Tibial artery (tissue), 4 donors: ENCODE measurements around the gene TXNDC11.

Experiments used
- DNase-seq, 2 donors: peaks; one replicate each; pipeline ENCODE4 v3.0.0-alpha.2; 2019
- H3K27ac ChIP-seq, 2 donors: fragments of 200-600 bp; sonication (generic) in 1 of 2; 1 replicate in 1 of 2; 2 replicates in 1 of 2; pipeline ENCODE4 v1.5.1; 2018 to 2019; ENCODE audit warnings: mild to moderate bottlenecking in 1 of 2
- H3K27me3 ChIP-seq, 2 donors: fragments of 200-600 bp; sonication (generic) in 1 of 2; one replicate each; pipeline versions ENCODE4 v1.5.1 to v1.6.0; 2016 to 2019
- H3K36me3 ChIP-seq, 3 donors: fragments of 200-600 bp; sonication (generic) in 2 of 3; one replicate each; pipeline ENCODE4 v1.5.1; 2016 to 2019; ENCODE audit warnings: mild to moderate bottlenecking in 2 of 3
- H3K4me1 ChIP-seq, 4 donors: fragments of 200-600 bp; sonication (generic) in 2 of 4; 1 replicate in 3 of 4; 2 replicates in 1 of 4; pipeline ENCODE4 v1.5.1; 2016 to 2019
- H3K4me3 ChIP-seq, 2 donors: fragments of 200-600 bp; sonication (generic) in 1 of 2; 1 replicate in 1 of 2; 2 replicates in 1 of 2; pipeline ENCODE4 v1.5.1; 2018 to 2019; ENCODE audit warnings: mild to moderate bottlenecking in 2 of 2
- H3K9me3 ChIP-seq, 3 donors: fragments of 200-600 bp; sonication (generic) in 1 of 3; one replicate each; pipeline ENCODE4 v1.5.1; 2016 to 2019
- CTCF ChIP-seq, 2 experiments: fragments of 200-600 bp in 1 of 2; fragments of 450-650 bp in 1 of 2; IDR thresholded peaks; one replicate each; pipeline ENCODE4 v1.5.1; 2017 to 2019; ENCODE audit warnings: antibody characterized with exemption in 2 of 2, mild to moderate bottlenecking in 1 of 2, moderate library complexity in 1 of 2
- intact Hi-C: fragments of 100-400 bp; cut with DNase I; formaldehyde crosslinking; loops from one replicate; pipeline ENCODE4 v1.15.0; 2023; ENCODE audit warnings: low total_unique reads

The TXNDC11 gene

GRCh38 chr16:11783319-11784037, 40.8 kb upstream of the TXNDC11 start:
- Histone ChIP-seq H3K4me1 (peaks cover 0 to 84% (median 44%) of the 10 kb centered on the region in 4 donors), H3K27me3 (no peaks in the 10 kb centered on the region)
- no peak for TF ChIP-seq CTCF (IDR thresholded peaks at IDR 0.05)

DNA sequence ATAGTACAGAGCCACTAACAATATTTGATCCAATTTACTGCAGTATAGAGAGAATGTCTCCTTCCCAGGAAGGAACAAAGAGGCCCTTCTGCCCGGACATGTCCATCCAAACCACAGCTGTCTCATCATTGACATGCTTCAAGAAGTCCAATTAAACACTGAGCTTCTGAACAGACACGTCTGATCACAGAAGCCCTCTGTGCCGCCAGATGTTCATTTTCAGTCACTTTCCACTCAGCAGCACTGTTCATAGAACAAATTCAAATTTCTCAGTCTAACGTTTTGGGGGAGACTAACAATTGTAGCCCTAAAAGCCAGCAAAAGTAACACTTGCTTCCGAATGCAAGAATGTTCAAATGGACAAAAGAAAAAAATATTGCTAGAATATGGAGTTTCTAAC, 39.1 kb upstream of the TXNDC11 start:
- peaks cover 0 to 68% (median 36%) of the 10 kb centered on the region in 4 donors for H3K4me1 ChIP-seq
- no peak for DNase-seq
- peaks cover 22 to 25% (median 23%) of the 10 kb centered on the region in 3 donors for H3K36me3 ChIP-seq
- no peaks in the 10 kb centered on the region for H3K27me3 ChIP-seq
- H3K4me3 ChIP-seq, result no peak overlapping the region
- peak overlapping the region; percentile 77 to 90 for H3K27ac ChIP-seq
- no peak for TF ChIP-seq CTCF (IDR thresholded peaks at IDR 0.05)
- no peaks in the 10 kb centered on the region for H3K9me3 ChIP-seq
- intact Hi-C loops, result loop anchor here (5.0 kb wide), 1 partner anchor 524 kb away; the partner anchor contains the start of gene SOCS1

More at GRCh38 chr16:11783319-11784037, 40.8 kb upstream of the TXNDC11 start:
- intact Hi-C loops, result loop anchor here (5.0 kb wide), 1 partner anchor 526 kb away; the partner anchor contains the start of gene SOCS1
- Histone ChIP-seq H3K27ac (peak overlapping the region; percentile 77 to 90), H3K36me3 (peaks cover 6 to 11% (median 6%) of the 10 kb centered on the region in 3 donors), H3K9me3 (no peaks in the 10 kb centered on the region), H3K4me3 (peak overlapping the region; percentile 15 to 38)
- DNase-seq, result no peak

GRCh38 chr16:11780991-11781680, 38.5 kb upstream of the TXNDC11 start:
- peaks cover 28 to 31% (median 30%) of the 10 kb centered on the region in 3 donors for H3K36me3 ChIP-seq
- H3K4me3 ChIP-seq, result no peak overlapping the region
- no peak for DNase-seq
- TF ChIP-seq CTCF (IDR thresholded peaks at IDR 0.05), result no peak
- intact Hi-C loops, result loop anchor here (5.0 kb wide), 1 partner anchor 524 kb away; the partner anchor contains the start of gene SOCS1
- H3K27me3 ChIP-seq, result no peaks in the 10 kb centered on the region
- no peaks in the 10 kb centered on the region for H3K9me3 ChIP-seq
- H3K4me1 ChIP-seq, result peaks cover 0 to 61% (median 36%) of the 10 kb centered on the region in 4 donors
- H3K27ac ChIP-seq, result peak overlapping the region; percentile 77 to 90

- H3K27me3 ChIP-seq, result no peaks in the 10 kb centered on the region
- no peak for TF ChIP-seq CTCF (IDR thresholded peaks at IDR 0.05)
- no peak for DNase-seq
- no peak overlapping the region for H3K27ac ChIP-seq
- H3K4me1 ChIP-seq, result peaks cover 0 to 41% (median 28%) of the 10 kb centered on the region in 4 donors
- H3K9me3 ChIP-seq, result no peaks in the 10 kb centered on the region
- intact Hi-C loops, result no loop called here
- peaks cover 49 to 51% (median 50%) of the 10 kb centered on the region in 3 donors for H3K36me3 ChIP-seq
- H3K4me3 ChIP-seq, result no peak overlapping the region
These were observed 36.4 kb upstream of the TXNDC11 start for GRCh38 chr16:11779074-11779473.

DNA sequence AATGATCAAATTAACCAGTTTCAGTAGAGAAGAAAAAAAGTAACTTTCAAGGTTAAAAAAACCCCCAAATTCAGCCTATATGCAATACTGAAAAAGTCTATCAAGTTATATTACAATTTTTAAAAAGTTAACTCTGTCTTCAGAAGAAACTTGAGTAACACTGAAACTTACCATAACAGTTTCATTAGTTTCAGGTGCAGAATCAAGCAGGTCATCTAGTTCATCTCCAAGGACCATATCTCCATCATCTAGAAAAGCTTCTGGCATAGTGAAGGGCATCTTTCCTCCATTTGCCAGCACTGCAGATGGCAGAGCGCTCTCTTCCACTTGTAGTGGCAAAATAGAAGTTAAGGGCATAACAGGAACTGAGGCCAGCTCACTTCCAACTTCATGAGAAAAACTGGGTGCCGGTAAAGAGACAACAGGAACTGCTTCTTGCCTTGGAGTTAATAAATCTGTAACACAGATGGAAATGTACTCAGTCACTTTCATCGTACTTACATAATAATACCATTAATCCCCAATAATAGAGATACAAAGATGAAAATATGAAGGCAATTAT, 31.5 kb upstream of the TXNDC11 start:
- TF ChIP-seq CTCF (IDR thresholded peaks at IDR 0.05), result no peak
- Histone ChIP-seq H3K4me3 (no peak overlapping the region), H3K4me1 (no peaks in the 10 kb centered on the region), H3K27me3 (no peaks in the 10 kb centered on the region), H3K9me3 (no peaks in the 10 kb centered on the region), H3K27ac (no peak overlapping the region), H3K36me3 (peaks cover 84 to 97% (median 95%) of the 10 kb centered on the region in 3 donors)
- no peak for DNase-seq
- intact Hi-C loops, result no loop called here
